Esophagus muscularis mucosa (tissue), 4 donors: ENCODE results near the gene PTPN23. TPM values are rescaled to one million over a fixed set of nuclear protein-coding genes. Genes with fewer than 3 reads are reported as not detected.
A peak's percentile ranks its signal among the peaks of the same experiment; 100 is the strongest.

Source experiments
- DNase-seq: peaks from one replicate; pipeline ENCODE4 v3.0.0-alpha.2; 2017; ENCODE audit errors: extremely low spot score
- H3K27ac ChIP-seq, 4 donors: fragments of 200-600 bp; sonication (generic); replicated peaks in 1 of 4; 1 replicate in 3 of 4; 2 replicates in 1 of 4; pipeline ENCODE4 v1.5.1; 2016 to 2019; ENCODE audit warnings: mild to moderate bottlenecking in 1 of 4
- H3K27me3 ChIP-seq, 4 donors: fragments of 200-600 bp; sonication (generic); one replicate each; pipeline versions ENCODE4 v1.5.1 to v1.6.0; 2016 to 2019
- H3K36me3 ChIP-seq, 4 donors: fragments of 200-600 bp; sonication (generic); one replicate each; pipeline ENCODE4 v1.5.1; 2016 to 2019
- H3K4me1 ChIP-seq, 4 donors: fragments of 200-600 bp; sonication (generic); one replicate each; pipeline ENCODE4 v1.5.1; 2016 to 2019
- H3K4me3 ChIP-seq, 4 donors: fragments of 200-600 bp; sonication (generic); 1 replicate in 2 of 4; 2 replicates in 2 of 4; pipeline ENCODE4 v1.5.1; 2016 to 2019; ENCODE audit warnings: mild to moderate bottlenecking in 4 of 4, moderate library complexity in 1 of 4
- H3K9me3 ChIP-seq, 4 donors: fragments of 200-600 bp; sonication (generic); 1 replicate in 3 of 4; 2 replicates in 1 of 4; pipeline ENCODE4 v1.5.1; 2016 to 2019
- EP300 ChIP-seq: sonication (generic); formaldehyde crosslinking; IDR thresholded peaks from one replicate; pipeline ENCODE4 v1.6.1; 2017; ENCODE audit warnings: antibody characterized with exemption
- POLR2A ChIP-seq: fragments of 450-650 bp; IDR thresholded peaks from one replicate; pipeline ENCODE4 v1.6.1; 2017; ENCODE audit warnings: antibody characterized with exemption, moderate library complexity, mild to moderate bottlenecking, low read depth
- POLR2AphosphoS5 ChIP-seq, 2 donors: sonication (generic); formaldehyde crosslinking; IDR thresholded peaks; one replicate each; pipeline ENCODE4 v1.6.1; 2017; ENCODE audit warnings: antibody characterized with exemption in 2 of 2
- WGBS: methylation state at CpG from one replicate; pipeline ENCODE4 v1.1.5; 2018; 5-methylcytosine and 5-hydroxymethylcytosine counted together
- intact Hi-C: fragments of 100-400 bp; cut with DNase I; formaldehyde crosslinking; loops from one replicate; pipeline ENCODE4 v1.15.1; 2023
- total RNA-seq, 4 donors: library from RNA; depleted of rRNA; stranded (reverse); fragments of >200 nt; gene quantifications; one replicate each; pipeline versions ENCODE4 v1.1.0 to v1.2.1, GENCODE V29; 2016
- TF ChIP-seq, protein P1 (sequence below), 3 experiments: fragments of 200-600 bp in 2 of 3; fragments of 450-650 bp in 1 of 3; sonication (generic) in 2 of 3; IDR thresholded peaks; one replicate each; pipeline ENCODE4 v1.5.1; 2017 to 2019; ENCODE audit warnings: antibody characterized with exemption in 3 of 3, mild to moderate bottlenecking in 2 of 3, moderate library complexity in 1 of 3

The PTPN23 gene
- total RNA-seq, 4 donors from 2014 or later, result 16.9 to 156 (median 26.3) TPM

GRCh38 chr3:47404431-47404876 lies 23.6 kb downstream of the PTPN23 start:
- intact Hi-C loops, result no loop called here
- Histone ChIP-seq H3K27ac (peak overlapping the region; percentile 70 to 76 (median 71)), H3K4me1 (peaks cover 18 to 34% (median 28%) of the 10 kb centered on the region in 4 donors), H3K9me3 (no peaks in the 10 kb centered on the region), H3K27me3 (no peaks in the 10 kb centered on the region), H3K36me3 (peaks cover 26 to 66% (median 56%) of the 10 kb centered on the region in 4 donors), H3K4me3 (no peak overlapping the region)
- DNase-seq, result no peak
- TF ChIP-seq, protein P1, sequence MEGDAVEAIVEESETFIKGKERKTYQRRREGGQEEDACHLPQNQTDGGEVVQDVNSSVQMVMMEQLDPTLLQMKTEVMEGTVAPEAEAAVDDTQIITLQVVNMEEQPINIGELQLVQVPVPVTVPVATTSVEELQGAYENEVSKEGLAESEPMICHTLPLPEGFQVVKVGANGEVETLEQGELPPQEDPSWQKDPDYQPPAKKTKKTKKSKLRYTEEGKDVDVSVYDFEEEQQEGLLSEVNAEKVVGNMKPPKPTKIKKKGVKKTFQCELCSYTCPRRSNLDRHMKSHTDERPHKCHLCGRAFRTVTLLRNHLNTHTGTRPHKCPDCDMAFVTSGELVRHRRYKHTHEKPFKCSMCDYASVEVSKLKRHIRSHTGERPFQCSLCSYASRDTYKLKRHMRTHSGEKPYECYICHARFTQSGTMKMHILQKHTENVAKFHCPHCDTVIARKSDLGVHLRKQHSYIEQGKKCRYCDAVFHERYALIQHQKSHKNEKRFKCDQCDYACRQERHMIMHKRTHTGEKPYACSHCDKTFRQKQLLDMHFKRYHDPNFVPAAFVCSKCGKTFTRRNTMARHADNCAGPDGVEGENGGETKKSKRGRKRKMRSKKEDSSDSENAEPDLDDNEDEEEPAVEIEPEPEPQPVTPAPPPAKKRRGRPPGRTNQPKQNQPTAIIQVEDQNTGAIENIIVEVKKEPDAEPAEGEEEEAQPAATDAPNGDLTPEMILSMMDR (IDR thresholded peaks at IDR 0.05), result no peak
- TF ChIP-seq POLR2AphosphoS5 (IDR thresholded peaks at IDR 0.05) (no peak), EP300 (no peak), POLR2A (no peak)
- 65% methylated on average over 12 of the region's 13 CpGs for WGBS

DNA sequence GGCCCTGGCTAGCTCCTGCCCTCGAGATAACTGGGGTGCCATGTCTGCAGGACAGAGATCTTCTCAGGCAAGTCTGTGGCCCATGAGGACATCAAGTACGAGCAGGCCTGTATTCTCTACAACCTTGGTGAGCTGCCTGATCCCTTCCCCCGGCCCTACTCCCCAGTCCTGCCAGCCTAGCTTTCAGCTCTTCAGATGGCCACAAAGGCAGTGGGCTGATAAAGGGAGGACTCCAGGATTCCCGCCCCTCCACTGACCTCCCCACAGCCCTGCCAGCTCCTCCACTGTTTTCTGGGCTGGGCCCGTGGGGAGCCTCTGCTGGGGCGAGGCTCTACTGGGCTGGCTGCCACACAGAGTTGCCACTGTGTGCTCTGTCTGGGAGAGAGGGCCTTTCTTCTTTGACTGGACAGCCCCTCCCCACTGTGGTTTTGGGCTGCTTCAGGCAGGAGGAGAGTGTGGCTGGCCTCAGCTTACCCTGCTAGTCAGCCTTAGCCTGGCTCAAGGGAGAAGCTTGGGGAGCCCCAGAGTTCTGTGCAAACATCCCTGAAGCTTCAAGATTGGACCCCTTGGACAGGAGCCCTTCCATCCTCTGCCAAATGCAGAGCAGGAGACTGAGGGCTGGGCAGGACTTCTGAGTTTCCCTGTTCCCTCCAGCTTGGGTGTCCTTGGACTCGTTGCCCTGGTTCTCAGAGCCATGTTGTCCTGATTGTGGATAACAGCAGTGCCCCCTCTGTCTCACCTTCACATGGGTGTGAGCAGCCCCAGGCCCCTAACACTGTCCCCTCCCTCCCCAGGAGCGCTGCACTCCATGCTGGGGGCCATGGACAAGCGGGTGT lies 24.4 kb downstream of the PTPN23 start:
- intact Hi-C loops, result no loop called here
- TF ChIP-seq POLR2AphosphoS5 (IDR thresholded peaks at IDR 0.05), result no peak
- no peak for TF ChIP-seq EP300
- no peak for TF ChIP-seq POLR2A
- TF ChIP-seq, protein P1 (IDR thresholded peaks at IDR 0.05), result no peak
- 52% methylated on average over 5 of the region's 9 CpGs for WGBS
- Histone ChIP-seq H3K27me3 (no peaks in the 10 kb centered on the region), H3K27ac (peak overlapping the region; percentile 70 to 76 (median 71)), H3K9me3 (no peaks in the 10 kb centered on the region), H3K36me3 (peaks cover 30 to 67% (median 57%) of the 10 kb centered on the region in 4 donors), H3K4me1 (peaks cover 18 to 33% (median 27%) of the 10 kb centered on the region in 4 donors), H3K4me3 (no peak overlapping the region)
- DNase-seq, result no peak

DNA sequence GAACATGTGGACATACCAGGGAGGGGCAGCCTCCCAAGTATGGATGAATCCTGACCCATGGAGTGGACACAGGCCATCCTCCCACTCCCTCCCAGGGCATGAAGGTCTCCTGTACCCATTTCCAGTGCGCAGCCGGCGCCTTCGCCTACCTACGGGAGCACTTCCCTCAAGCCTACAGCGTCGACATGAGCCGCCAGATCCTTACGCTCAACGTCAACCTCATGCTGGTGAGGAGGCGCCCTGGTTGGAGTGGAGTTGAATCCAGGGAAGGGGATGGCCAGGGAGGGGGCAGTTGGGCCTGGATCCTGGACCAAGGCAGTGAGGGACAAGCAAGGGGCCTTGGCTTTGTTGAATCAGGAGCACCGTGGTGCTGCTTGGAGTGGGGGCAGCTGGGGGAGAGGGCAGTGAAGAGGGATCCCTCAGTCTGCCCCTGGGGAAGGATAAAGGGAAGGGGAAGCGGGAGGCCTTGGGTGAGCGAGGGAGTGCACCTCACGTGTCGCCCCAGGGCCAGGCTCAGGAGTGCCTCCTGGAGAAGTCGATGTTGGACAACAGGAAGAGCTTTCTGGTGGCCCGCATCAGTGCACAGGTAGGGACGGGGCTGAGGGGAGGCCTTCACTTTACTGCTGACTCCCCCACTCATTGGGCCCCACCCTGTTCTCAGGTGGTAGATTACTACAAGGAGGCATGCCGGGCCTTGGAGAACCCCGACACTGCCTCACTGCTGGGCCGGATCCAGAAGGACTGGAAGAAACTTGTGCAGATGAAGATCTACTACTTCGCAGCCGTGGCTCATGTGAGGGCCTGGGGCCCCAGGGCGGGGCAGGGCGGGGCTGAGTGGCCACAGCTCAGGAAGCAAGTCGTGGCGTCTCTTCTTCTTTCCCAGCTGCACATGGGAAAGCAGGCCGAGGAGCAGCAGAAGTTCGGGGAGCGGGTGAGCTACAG lies 25.3 kb downstream of the PTPN23 start:
- no peak overlapping the region for H3K4me3 ChIP-seq
- H3K27ac ChIP-seq, result peak overlapping the region; percentile 70 to 76 (median 71)
- no peaks in the 10 kb centered on the region for H3K27me3 ChIP-seq
- H3K4me1 ChIP-seq, result peaks cover 18 to 33% (median 27%) of the 10 kb centered on the region in 4 donors
- intact Hi-C loops, result no loop called here
- peaks cover 30 to 67% (median 59%) of the 10 kb centered on the region in 4 donors for H3K36me3 ChIP-seq
- 84% methylated on average over 24 of the region's 31 CpGs for WGBS
- H3K9me3 ChIP-seq, result no peaks in the 10 kb centered on the region
- no peak for TF ChIP-seq EP300
- TF ChIP-seq, protein P1 (IDR thresholded peaks at IDR 0.05), result no peak
- TF ChIP-seq POLR2A, result no peak
- TF ChIP-seq POLR2AphosphoS5 (IDR thresholded peaks at IDR 0.05), result no peak
- no peak for DNase-seq

DNA sequence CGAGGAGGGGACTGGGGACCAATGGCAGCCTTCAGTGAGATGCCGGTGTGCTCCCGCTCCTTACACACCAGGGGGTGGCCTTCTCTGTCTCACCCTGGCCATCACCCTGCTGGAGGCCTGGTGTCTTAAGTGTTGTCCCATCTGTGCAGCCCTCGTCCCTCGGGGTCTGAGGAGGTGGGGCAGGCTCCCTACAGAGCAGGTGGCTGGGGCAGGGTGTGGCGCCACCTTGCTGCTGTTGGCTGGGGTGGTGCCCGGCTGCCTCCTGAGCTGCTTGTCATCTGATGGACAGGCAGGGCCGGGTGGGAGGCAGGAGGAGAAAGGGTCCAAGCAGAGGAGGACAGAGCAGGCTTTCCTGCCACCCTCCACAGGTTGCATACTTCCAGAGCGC lies 25.9 kb downstream of the PTPN23 start:
- intact Hi-C loops, result no loop called here
- WGBS, result 87% methylated on average over 6 of the region's 9 CpGs
- peaks cover 18 to 33% (median 27%) of the 10 kb centered on the region in 4 donors for H3K4me1 ChIP-seq
- no peaks in the 10 kb centered on the region for H3K27me3 ChIP-seq
- H3K9me3 ChIP-seq, result no peaks in the 10 kb centered on the region
- H3K27ac ChIP-seq, result peak overlapping the region in 1 of 4 donors; percentile 14
- no peak for DNase-seq
- peaks cover 36 to 70% (median 65%) of the 10 kb centered on the region in 4 donors for H3K36me3 ChIP-seq
- H3K4me3 ChIP-seq, result no peak overlapping the region
- TF ChIP-seq POLR2AphosphoS5 (IDR thresholded peaks at IDR 0.05) (no peak), POLR2A (no peak), EP300 (no peak)
- TF ChIP-seq, protein P1 (IDR thresholded peaks at IDR 0.05), result no peak
